Esophagus squamous epithelium (tissue), 4 donors: Measurements from ENCODE around the gene RABGAP1L.

Experiments
- CTCF ChIP-seq, 6 experiments: fragments of 450-650 bp in 4 of 6; fragments of 200-600 bp in 2 of 6; sonication (generic) in 2 of 6; IDR thresholded peaks; one replicate each; pipeline ENCODE4 v1.5.1; 2016 to 2019; ENCODE audit warnings: antibody characterized with exemption in 6 of 6, mild to moderate bottlenecking in 4 of 6, moderate library complexity in 4 of 6
- POLR2A ChIP-seq, 4 donors: fragments of 450-650 bp; IDR thresholded peaks; one replicate each; pipeline ENCODE4 v1.6.1; 2017; ENCODE audit warnings: antibody characterized with exemption in 4 of 4, mild to moderate bottlenecking in 4 of 4, moderate library complexity in 3 of 4

DNA sequence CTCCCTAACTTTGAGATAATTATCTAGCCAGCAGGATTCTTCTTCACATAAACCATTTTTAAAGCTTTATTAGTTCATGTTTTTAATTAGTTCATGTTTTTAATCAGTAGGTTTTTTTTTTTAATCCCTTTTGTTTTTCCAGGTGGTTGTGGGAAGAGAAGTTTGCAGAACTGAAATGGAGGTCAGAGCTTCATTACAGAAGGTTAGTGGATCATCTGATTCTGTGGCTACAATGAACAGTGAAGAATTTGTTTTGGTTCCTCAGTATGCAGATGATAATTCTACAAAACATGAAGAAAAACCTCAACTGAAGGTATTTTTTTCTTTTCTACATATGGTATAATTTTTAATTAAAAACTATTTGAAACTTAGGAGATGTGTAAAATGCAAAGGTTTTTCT is 59.7 kb downstream of the RABGAP1L start:
- no peak for TF ChIP-seq CTCF (IDR thresholded peaks at IDR 0.05)
- TF ChIP-seq POLR2A (IDR thresholded peaks at IDR 0.05) = no peak
